ENCODE measurements around the gene CCDC102A.
"Not testable (repeated sequence)": the region's sequence is repeated elsewhere in the genome, so short reads cannot be mapped to it uniquely, and the experiment has no call there.

The CCDC102A gene

DNA sequence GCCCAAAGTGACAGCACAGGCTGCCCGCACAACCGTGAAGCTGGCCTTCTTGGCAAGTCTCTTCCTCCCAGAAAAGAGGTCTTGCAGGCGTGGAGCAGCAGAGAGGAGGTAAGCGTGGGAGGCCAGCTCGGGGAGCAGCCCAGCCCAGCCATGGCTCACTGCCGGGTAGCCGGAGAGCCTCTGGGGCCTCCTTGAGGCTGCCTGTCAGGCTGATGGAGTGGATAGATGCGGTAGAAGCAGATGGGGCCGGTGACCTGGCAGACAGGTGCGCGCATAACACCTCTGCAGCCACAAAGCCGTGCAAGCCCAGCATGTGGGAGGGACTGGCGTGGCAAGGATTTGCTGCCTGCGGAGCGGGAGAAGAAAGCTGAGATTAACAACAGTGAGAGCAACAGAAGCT is 33.0 kb downstream of the CCDC102A start:
- H3K4me3 ChIP-seq (ENCODE audit: low read depth in 1 of 2, low read length in 2 of 2), result no peak overlapping the region
- H3K27ac ChIP-seq (ENCODE audit: low read length), result no peak overlapping the region
- no peaks in the 10 kb centered on the region for H3K4me1 ChIP-seq (ENCODE audit: control insufficient read depth in 1 of 2, insufficient read depth in 2 of 2, low read length in 2 of 2)
- H3K9me3 ChIP-seq (ENCODE audit: control insufficient read depth in 1 of 2, low read length in 2 of 2), result no peaks in the 10 kb centered on the region
- no peaks in the 10 kb centered on the region for H3K36me3 ChIP-seq (ENCODE audit: control insufficient read depth in 1 of 2, insufficient read depth in 2 of 2, low read length in 2 of 2)
- H3K27me3 ChIP-seq (ENCODE audit: low read depth, low read length), result no peaks in the 10 kb centered on the region

DNA sequence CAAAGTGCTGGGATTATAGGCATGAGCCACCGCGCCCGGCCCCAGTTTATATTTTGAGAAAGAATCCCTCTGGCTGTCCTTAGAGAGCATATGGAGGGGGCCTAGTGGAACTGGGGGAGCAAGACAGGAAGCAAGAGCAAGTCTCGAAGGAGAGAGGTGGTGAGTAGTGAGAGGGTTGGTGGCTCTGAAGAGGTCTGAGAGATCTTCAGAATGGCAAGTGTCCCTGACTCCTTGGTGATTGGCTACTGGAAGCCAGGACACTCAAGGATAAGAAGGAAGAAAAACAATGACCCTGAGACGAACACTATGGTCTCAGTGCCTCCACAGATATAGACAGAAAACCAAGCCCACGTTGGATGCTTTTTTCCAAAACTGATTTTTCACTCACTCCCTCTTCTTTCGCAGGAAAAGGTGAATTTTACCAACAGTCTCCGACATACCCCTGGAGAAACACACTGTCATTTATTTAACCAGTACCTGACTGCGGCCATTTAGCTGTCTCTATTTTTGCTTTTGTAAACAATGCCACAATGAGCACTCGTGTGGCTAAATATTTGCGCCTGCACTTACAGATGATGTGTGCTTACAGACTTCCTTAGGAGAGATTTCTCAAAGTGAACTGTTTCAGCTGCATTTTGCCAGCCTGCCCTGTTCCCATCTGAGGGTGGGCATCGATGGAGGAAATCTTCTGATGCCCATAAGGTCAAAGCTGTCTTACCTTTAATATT is 34.2 kb downstream of the CCDC102A start:
- Histone ChIP-seq H3K9me3 (ENCODE audit: control insufficient read depth in 1 of 2, low read length in 2 of 2) (no peaks in the 10 kb centered on the region), H3K4me3 (ENCODE audit: low read depth in 1 of 2, low read length in 2 of 2) (no peak overlapping the region), H3K27me3 (ENCODE audit: low read depth, low read length) (no peaks in the 10 kb centered on the region), H3K36me3 (ENCODE audit: control insufficient read depth in 1 of 2, insufficient read depth in 2 of 2, low read length in 2 of 2) (no peaks in the 10 kb centered on the region), H3K27ac (ENCODE audit: low read length) (no peak overlapping the region), H3K4me1 (ENCODE audit: control insufficient read depth in 1 of 2, insufficient read depth in 2 of 2, low read length in 2 of 2) (no peaks in the 10 kb centered on the region)

DNA sequence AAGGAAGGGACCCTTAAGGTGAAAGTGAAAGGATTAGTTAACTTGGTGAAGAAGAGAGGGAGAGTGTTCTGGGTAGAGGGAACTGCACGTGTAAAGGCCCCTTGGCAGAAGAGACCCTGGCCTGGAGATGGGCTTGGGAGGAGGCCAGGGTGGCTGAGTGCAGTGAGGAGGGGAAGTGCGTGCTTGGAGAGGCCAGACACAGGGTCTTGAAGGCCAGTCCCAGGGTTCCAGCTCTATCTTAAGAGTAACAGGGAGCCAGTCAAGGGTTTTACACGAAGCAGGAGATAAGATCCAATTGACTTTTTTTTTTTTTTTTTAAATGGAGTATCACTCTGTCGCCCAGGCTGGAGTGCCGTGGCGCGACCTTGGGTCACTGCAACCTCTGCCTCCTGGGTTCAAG is 34.9 kb downstream of the CCDC102A start:
- no peaks in the 10 kb centered on the region for H3K9me3 ChIP-seq (ENCODE audit: control insufficient read depth in 1 of 2, low read length in 2 of 2)
- H3K27ac ChIP-seq (ENCODE audit: low read length), result no peak overlapping the region
- H3K27me3 ChIP-seq (ENCODE audit: low read depth, low read length), result no peaks in the 10 kb centered on the region
- H3K36me3 ChIP-seq (ENCODE audit: control insufficient read depth in 1 of 2, insufficient read depth in 2 of 2, low read length in 2 of 2), result no peaks in the 10 kb centered on the region
- H3K4me1 ChIP-seq (ENCODE audit: control insufficient read depth in 1 of 2, insufficient read depth in 2 of 2, low read length in 2 of 2), result no peaks in the 10 kb centered on the region
- no peak overlapping the region for H3K4me3 ChIP-seq (ENCODE audit: low read depth in 1 of 2, low read length in 2 of 2)

DNA sequence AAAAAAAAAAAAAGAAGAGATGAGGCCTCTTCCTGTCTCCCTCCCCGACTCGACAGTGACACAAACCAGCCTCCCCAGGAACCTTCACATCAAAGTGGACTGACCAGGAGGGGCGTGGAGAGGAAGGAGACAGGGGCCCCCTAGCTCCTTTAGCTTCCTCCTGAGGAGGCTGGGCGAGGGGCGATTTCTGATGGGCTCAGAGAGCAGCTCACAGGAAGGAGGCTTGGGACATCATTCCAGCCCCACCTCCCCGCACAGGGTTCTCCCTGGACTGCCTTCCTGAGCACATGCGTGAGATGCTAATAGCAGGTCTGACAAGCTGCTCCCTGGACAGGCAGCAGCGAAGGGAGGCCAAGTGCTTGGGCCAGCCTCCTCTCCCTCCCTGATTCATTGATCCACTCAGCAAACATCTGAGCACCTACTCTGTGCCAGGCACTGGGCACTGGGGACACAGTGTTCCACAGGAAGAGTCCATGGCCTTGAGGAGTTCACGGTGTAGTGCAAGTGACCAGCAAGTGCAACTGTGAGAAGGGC is 35.7 kb downstream of the CCDC102A start:
- H3K4me3 ChIP-seq (ENCODE audit: low read depth in 1 of 2, low read length in 2 of 2), result no peak overlapping the region
- no peaks in the 10 kb centered on the region for H3K4me1 ChIP-seq (ENCODE audit: control insufficient read depth in 1 of 2, insufficient read depth in 2 of 2, low read length in 2 of 2)
- H3K27ac ChIP-seq (ENCODE audit: low read length), result no peak overlapping the region
- no peaks in the 10 kb centered on the region for H3K9me3 ChIP-seq (ENCODE audit: control insufficient read depth in 1 of 2, low read length in 2 of 2)
- no peaks in the 10 kb centered on the region for H3K27me3 ChIP-seq (ENCODE audit: low read depth, low read length)
- H3K36me3 ChIP-seq (ENCODE audit: control insufficient read depth in 1 of 2, insufficient read depth in 2 of 2, low read length in 2 of 2), result no peaks in the 10 kb centered on the region

DNA sequence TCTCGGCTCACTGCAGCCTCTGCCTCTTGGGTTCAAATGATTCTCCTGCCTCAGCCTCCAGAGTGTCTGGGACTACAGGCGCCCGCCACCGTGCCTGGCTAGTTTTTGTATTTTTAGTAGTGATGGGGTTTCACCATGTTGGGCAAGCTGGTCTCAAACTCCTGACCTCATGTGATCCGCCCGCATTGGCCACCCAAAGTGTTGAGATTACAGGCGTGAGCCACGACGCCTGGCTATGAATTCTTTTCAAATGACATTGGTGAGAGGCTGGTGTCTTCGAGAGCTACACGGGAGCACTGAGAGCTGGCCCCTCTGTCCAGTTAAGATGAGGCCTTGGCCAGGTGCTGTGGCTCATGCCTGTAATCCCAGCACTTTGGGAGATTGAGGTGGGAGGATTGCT is 36.4 kb downstream of the CCDC102A start:
- H3K4me3 ChIP-seq (ENCODE audit: low read depth in 1 of 2, low read length in 2 of 2); H3K9me3 ChIP-seq (ENCODE audit: control insufficient read depth in 1 of 2, low read length in 2 of 2); H3K36me3 ChIP-seq (ENCODE audit: control insufficient read depth in 1 of 2, insufficient read depth in 2 of 2, low read length in 2 of 2); H3K27ac ChIP-seq (ENCODE audit: low read length); H3K4me1 ChIP-seq (ENCODE audit: control insufficient read depth in 1 of 2, insufficient read depth in 2 of 2, low read length in 2 of 2); H3K27me3 ChIP-seq (ENCODE audit: low read depth, low read length): not testable (repeated sequence)

DNA sequence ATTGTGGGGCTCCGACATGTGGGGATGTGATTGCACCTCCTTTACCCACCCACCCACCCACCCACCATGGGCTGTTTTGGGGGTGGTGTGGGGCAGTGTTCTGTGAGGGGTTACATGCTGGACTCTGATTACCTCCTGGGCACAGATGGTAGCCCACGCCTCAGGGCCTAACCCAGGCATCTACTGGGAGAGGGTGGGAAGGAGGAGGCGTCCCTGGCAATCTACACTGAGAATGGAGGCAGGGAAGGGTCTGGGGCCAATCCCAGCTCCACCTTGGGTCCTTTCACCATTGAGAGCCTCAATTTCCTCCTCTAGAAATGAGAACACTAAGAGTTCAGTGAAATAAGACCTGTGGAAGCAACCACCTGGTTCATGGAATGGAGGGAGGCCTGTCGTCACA is 38.3 kb downstream of the CCDC102A start:
- H3K4me1 ChIP-seq (ENCODE audit: control insufficient read depth in 1 of 2, insufficient read depth in 2 of 2, low read length in 2 of 2), result no peaks in the 10 kb centered on the region
- H3K4me3 ChIP-seq (ENCODE audit: low read depth in 1 of 2, low read length in 2 of 2), result no peak overlapping the region
- H3K27me3 ChIP-seq (ENCODE audit: low read depth, low read length), result no peaks in the 10 kb centered on the region
- H3K9me3 ChIP-seq (ENCODE audit: control insufficient read depth in 1 of 2, low read length in 2 of 2), result no peaks in the 10 kb centered on the region
- no peak overlapping the region for H3K27ac ChIP-seq (ENCODE audit: low read length)
- H3K36me3 ChIP-seq (ENCODE audit: control insufficient read depth in 1 of 2, insufficient read depth in 2 of 2, low read length in 2 of 2), result no peaks in the 10 kb centered on the region

DNA sequence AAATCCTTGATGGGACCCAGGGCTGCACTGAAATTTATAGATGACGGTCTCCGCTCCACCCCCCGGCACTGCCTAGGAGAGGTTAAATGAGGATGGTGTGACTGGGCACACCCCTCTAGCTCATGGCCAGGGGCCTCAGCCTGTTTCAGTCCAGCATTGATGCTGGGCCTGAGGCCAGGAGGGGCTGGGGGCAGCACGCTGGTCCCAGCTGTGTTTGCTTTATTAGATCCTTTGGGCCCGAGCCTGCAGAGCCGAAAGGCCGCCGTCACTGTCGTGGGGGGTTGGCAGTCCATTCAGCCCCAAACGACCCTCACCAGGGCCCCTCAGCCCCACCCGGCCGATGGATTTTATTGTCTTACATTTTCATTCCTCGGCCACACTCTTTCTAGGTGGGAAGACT is 39.2 kb downstream of the CCDC102A start:
- no peaks in the 10 kb centered on the region for H3K9me3 ChIP-seq (ENCODE audit: control insufficient read depth in 1 of 2, low read length in 2 of 2)
- no peaks in the 10 kb centered on the region for H3K27me3 ChIP-seq (ENCODE audit: low read depth, low read length)
- H3K4me3 ChIP-seq (ENCODE audit: low read depth in 1 of 2, low read length in 2 of 2), result no peak overlapping the region
- no peaks in the 10 kb centered on the region for H3K36me3 ChIP-seq (ENCODE audit: control insufficient read depth in 1 of 2, insufficient read depth in 2 of 2, low read length in 2 of 2)
- H3K4me1 ChIP-seq (ENCODE audit: control insufficient read depth in 1 of 2, insufficient read depth in 2 of 2, low read length in 2 of 2), result no peaks in the 10 kb centered on the region
- H3K27ac ChIP-seq (ENCODE audit: low read length), result no peak overlapping the region

DNA sequence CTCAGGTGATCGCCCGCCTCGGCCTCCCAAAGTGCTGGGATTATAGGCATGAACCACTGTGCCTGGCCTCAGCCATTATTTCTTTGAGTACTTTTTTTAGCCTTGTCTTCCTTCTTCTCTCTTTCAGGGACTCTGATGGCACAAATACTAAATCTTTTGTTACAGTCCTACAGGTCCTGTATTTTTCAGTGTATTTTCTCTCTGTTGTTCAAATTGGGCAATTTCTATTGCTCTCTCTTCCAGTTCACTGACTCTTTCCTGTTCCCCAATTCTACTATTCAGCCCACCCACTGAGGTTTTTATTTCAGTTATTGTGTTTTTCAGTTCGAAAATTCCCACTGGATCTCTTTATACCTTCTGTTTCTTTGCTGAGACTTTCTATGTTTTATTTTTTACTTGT is 42.6 kb downstream of the CCDC102A start:
- H3K27ac ChIP-seq (ENCODE audit: low read length), result no peak overlapping the region
- H3K27me3 ChIP-seq (ENCODE audit: low read depth, low read length), result no peaks in the 10 kb centered on the region
- H3K36me3 ChIP-seq (ENCODE audit: control insufficient read depth in 1 of 2, insufficient read depth in 2 of 2, low read length in 2 of 2), result no peaks in the 10 kb centered on the region
- no peak overlapping the region for H3K4me3 ChIP-seq (ENCODE audit: low read depth in 1 of 2, low read length in 2 of 2)
- no peaks in the 10 kb centered on the region for H3K9me3 ChIP-seq (ENCODE audit: control insufficient read depth in 1 of 2, low read length in 2 of 2)
- no peaks in the 10 kb centered on the region for H3K4me1 ChIP-seq (ENCODE audit: control insufficient read depth in 1 of 2, insufficient read depth in 2 of 2, low read length in 2 of 2)

DNA sequence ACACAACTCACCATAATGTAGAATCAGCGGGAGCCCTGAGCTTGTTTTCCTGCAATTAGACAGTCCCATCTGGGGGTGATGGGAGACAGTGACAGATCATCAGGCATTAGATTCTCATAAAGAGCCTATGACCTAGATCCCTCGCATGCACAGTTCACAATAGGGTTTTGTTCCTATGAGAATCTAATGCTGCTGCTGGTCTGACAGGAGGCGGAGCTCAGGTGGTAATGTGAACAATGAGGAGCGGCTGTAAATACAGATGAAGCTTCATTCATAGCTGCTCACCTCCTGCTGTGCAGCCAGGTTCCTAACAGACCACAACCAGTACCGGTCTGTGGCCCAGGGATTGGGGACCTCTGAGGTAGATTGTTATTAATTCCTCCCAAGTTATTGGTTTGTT is 47.1 kb downstream of the CCDC102A start:
- Histone ChIP-seq H3K4me3 (ENCODE audit: low read depth in 1 of 2, low read length in 2 of 2) (no peak overlapping the region), H3K36me3 (ENCODE audit: control insufficient read depth in 1 of 2, insufficient read depth in 2 of 2, low read length in 2 of 2) (no peaks in the 10 kb centered on the region), H3K27me3 (ENCODE audit: low read depth, low read length) (no peaks in the 10 kb centered on the region), H3K4me1 (ENCODE audit: control insufficient read depth in 1 of 2, insufficient read depth in 2 of 2, low read length in 2 of 2) (peaks cover 0 to 17% of the 10 kb centered on the region in 2 donors), H3K9me3 (ENCODE audit: control insufficient read depth in 1 of 2, low read length in 2 of 2) (no peaks in the 10 kb centered on the region), H3K27ac (ENCODE audit: low read length) (no peak overlapping the region)

DNA sequence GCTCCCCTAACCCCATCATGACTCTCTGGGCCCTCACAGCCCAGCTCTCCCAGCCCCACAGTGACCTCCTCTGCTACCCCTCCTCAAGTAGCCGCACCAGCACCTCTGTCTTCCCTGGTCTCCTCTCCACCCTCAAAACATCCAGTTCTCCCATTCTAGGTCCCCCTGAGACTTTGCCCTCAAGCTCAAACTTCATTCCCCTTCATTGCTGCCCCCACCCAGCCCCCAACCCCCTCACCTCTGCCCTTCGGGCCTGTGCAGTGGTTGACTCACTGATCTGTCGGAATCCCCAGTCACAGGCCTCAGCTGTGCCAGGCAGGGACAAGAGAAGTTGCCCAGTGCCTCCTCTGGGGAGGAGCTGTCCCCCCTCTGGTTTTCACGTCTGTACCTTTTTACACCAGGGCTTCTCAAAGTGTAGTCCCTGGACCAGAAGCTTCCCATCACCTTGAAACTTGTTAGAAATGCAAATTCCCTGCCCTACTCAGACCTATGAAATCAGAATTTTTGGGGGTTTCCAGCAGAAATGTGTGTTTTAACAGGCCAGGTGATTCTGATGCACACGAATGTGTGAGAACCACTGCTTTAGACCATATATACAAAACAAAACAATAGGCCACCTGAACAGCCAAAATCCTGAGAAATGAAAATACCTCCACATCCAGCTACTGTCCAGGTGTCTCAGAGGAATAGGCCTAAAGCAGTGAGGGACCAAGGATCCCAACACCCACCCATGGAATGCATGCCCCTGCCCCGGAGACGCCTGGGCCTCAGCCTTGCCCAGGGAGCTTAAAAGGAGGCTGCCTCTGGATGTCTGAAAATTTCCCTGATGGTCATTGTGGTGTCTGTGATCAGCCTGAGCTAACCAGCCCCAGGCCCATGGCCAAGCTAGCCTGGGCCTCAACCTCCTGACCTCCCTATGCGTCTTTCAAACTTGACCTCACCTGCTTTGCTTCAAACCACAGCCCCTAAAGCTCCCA is 49.2 kb downstream of the CCDC102A start:
- Histone ChIP-seq H3K4me1 (ENCODE audit: control insufficient read depth in 1 of 2, insufficient read depth in 2 of 2, low read length in 2 of 2) (peaks cover 0 to 17% of the 10 kb centered on the region in 2 donors), H3K36me3 (ENCODE audit: control insufficient read depth in 1 of 2, insufficient read depth in 2 of 2, low read length in 2 of 2) (no peaks in the 10 kb centered on the region), H3K4me3 (ENCODE audit: low read depth in 1 of 2, low read length in 2 of 2) (peak overlapping the region; percentile 48 to 83), H3K27ac (ENCODE audit: low read length) (no peak overlapping the region), H3K9me3 (ENCODE audit: control insufficient read depth in 1 of 2, low read length in 2 of 2) (no peaks in the 10 kb centered on the region), H3K27me3 (ENCODE audit: low read depth, low read length) (no peaks in the 10 kb centered on the region)

All from muscle layer of duodenum (tissue), 2 donors.